Activated CD4-positive, alpha-beta memory T cell treated with anti-CD3 and anti-CD28 coated beads for 36 hours (primary cell): ENCODE data around the gene EDEM2. TPM values are rescaled to one million over a fixed set of nuclear protein-coding genes. Genes with fewer than 3 reads are reported as not detected.
"Not testable (repeated sequence)": the region's sequence is repeated elsewhere in the genome, so short reads cannot be mapped to it uniquely, and the experiment has no call there.

ENCODE experiments used
- CTCF ChIA-PET: fragments of 350-600 bp; sonication (Branson Sonifier 250); formaldehyde crosslinking; loops from one replicate; lab custom pipeline; 2021; ENCODE audit warnings: antibody characterized with exemption, inconsistent platforms; lab: Charles Lee
- POLR2A ChIA-PET: fragments of 350-600 bp; sonication (Branson Sonifier 250); formaldehyde crosslinking; loops from one replicate; lab custom pipeline; 2021; ENCODE audit warnings: antibody characterized with exemption; lab: Charles Lee
- DNase-seq: peaks from one replicate; pipeline ENCODE4 v3.0.0-alpha.2; 2020
- H3K27ac Mint-ChIP-seq: one replicate; pipeline ENCODE4 v1.8.0; 2021; ENCODE audit warnings: mixed read lengths
- H3K27me3 Mint-ChIP-seq: one replicate; pipeline ENCODE4 v1.8.0; 2021; ENCODE audit warnings: mixed read lengths
- H3K36me3 Mint-ChIP-seq: one replicate; pipeline ENCODE4 v1.8.0; 2021; ENCODE audit warnings: mixed read lengths
- H3K4me1 Mint-ChIP-seq: one replicate; pipeline ENCODE4 v1.8.0; 2021; ENCODE audit warnings: low read depth, mixed read lengths
- H3K4me3 Mint-ChIP-seq: one replicate; pipeline ENCODE4 v1.8.0; 2021; ENCODE audit warnings: mild to moderate bottlenecking, mixed read lengths
- H3K9me3 Mint-ChIP-seq: one replicate; pipeline ENCODE4 v1.8.0; 2021; ENCODE audit warnings: mixed read lengths
- intact Hi-C: fragments of 100-400 bp; cut with micrococcal nuclease; formaldehyde crosslinking; loops from one replicate; pipeline ENCODE4 v1.15.1; 2023
- total RNA-seq, 2 experiments: library from RNA; stranded (reverse); gene quantifications; one replicate each; pipeline ENCODE4 v1.2.3, GENCODE V29; 2021

EDEM2 gene
- total RNA-seq, 2 experiments from 2014 or later, result 17.3 to 19.9 TPM

DNA sequence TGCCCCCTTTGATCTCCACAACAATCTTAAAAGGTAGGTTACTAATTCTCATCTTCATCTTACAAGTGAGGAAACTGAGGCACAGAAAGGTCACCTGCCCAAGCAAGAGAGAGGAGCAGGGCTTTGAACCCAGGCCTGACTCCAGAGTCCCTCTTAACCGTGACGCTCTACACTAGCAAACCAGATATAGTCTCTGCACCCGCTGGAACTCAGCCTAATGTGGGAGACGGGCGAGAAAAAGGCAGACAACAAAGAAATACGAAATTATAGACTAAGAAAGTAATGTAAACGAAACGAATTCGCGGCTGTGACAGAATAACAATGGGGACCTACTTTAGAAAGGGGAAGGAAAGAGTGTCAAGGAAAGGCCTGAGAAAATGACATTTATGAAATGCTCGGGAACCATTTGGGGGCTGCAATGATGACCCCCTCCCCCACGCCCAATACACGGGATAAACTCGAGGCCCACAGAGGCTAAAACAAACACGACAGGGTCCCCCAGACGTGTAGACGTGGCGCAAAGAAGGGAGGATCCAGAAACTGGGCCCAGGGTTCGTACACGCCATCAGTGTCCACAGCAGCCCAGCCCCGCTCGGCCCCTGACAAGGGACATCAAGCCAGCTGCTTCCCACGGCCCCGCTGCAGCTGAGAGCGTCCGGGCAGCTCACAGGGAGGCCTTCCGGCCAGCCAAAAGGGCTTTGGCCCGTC is 55.2 kb downstream of the EDEM2 start:
- Mint-ChIP-seq H3K36me3 (peaks cover 6% of the 10 kb centered on the region), H3K27me3 (no peaks in the 10 kb centered on the region), H3K27ac (peak overlapping the region; percentile 96), H3K4me3 (peak overlapping the region; percentile 84), H3K4me1 (peaks cover 57% of the 10 kb centered on the region), H3K9me3 (no peaks in the 10 kb centered on the region)
- POLR2A ChIA-PET, result interaction anchor here (1.1 to 2.6 kb wide), 4 partner anchors 37 to 192 kb away, joined by 3 to 16 read pairs (median 6); partner anchors contain the start of gene EDEM2
- no peak for DNase-seq
- intact Hi-C loops, result loop anchor here (2.0 to 10.0 kb wide), 7 partner anchors 55 to 363 kb away; partner anchors contain the start of genes ACSS2, CEP250, EDEM2 and GSS
- CTCF ChIA-PET, result interaction anchor here (0.6 to 1.6 kb wide), 5 partner anchors 8 to 429 kb away, joined by 3 to 6 read pairs (median 3); partner anchors contain the start of gene GGT7

DNA sequence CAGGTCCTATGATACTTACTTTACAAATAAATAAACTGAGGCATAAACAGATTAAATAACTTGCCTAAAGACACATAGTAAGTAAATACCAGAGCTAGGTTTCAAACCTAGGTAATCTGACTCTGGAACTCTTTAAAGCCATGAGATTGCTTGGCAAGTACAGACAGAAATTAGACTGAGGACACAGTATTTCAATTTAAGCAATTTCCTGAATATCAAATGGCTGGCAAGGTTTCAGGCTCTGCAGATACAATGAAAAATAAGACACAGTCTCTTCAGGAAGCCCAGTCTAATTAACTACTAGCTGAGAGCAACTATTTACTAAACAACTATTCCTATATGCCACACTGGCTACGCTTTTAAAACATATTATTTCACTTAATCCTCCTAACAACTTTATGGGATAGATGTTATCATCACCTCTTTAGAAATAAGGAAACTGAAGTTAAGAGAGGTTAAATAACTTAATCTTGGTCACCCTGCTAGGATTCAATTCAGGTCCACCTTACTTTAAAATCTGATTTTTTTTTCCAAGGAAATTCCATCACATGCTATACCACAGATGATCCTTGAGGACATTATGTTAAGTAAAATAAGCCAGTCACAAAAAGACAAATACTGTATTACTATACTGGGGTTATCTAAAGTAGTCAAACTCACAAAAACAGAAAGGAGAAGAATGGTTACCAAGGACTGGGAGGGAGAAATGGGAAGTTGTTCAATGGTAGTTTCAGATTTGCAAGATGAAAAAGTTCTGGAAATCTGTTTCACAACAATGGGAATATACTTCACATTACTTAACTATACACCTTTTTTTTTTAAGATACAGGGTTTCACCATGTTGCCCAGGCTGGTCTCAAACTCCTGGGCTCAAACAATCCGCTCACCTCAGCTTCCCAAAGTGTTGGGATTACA is 58.6 kb downstream of the EDEM2 start:
- POLR2A ChIA-PET, result no interaction called here
- intact Hi-C loops, result no loop called here
- no peak overlapping the region for H3K4me3 Mint-ChIP-seq
- CTCF ChIA-PET, result no interaction called here
- H3K36me3 Mint-ChIP-seq, result peaks cover 6% of the 10 kb centered on the region
- H3K4me1 Mint-ChIP-seq, result peaks cover 58% of the 10 kb centered on the region
- H3K27me3 Mint-ChIP-seq, result no peaks in the 10 kb centered on the region
- no peaks in the 10 kb centered on the region for H3K9me3 Mint-ChIP-seq
- no peak for DNase-seq
- H3K27ac Mint-ChIP-seq, result peak overlapping the region; percentile 43

DNA sequence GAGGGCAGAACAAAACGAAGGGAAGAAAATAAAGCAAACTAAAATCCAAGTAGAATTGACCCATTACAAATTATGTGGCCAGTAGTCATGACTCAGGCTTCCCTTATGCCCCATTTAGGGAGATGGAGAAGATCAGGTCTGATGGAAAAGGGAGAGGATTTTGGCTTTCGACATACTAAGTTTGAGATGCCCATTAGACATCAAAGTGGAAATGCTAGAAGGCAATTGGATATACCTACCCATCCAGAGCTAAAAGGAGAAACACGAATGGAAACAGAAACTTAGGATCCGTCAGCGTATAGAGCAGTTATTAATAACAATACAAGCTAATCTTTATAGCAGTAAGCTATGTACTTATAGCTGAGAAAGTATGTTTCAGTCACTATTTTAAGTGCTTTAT is 59.3 kb downstream of the EDEM2 start:
- Mint-ChIP-seq H3K36me3 (peaks cover 6% of the 10 kb centered on the region), H3K4me1 (peaks cover 54% of the 10 kb centered on the region), H3K27me3 (no peaks in the 10 kb centered on the region), H3K9me3 (no peaks in the 10 kb centered on the region), H3K4me3 (no peak overlapping the region), H3K27ac (no peak overlapping the region)
- CTCF ChIA-PET, result no interaction called here
- no peak for DNase-seq
- POLR2A ChIA-PET, result no interaction called here
- intact Hi-C loops, result no loop called here

DNA sequence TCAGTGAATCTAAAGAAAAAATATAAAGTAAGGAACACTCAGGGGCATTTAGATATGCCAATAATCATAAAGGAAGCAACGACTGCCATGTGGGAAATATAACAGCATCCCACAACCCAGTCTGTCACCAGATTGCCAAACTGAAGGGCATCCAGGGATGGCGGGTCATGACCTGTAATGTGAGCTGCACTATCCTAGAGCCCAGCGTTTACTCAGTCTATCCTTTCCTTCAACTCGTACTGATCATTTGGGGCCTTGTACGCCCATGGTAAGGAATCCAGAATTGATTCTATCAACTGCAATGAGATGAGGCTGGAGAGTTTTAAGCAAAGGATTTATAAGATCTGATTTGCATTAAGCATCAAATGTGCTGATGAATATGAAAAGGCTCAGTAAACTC is 59.8 kb downstream of the EDEM2 start:
- Mint-ChIP-seq H3K36me3 (peaks cover 6% of the 10 kb centered on the region), H3K4me3 (no peak overlapping the region), H3K27ac (no peak overlapping the region), H3K4me1 (peaks cover 56% of the 10 kb centered on the region), H3K27me3 (no peaks in the 10 kb centered on the region), H3K9me3 (no peaks in the 10 kb centered on the region)
- no peak for DNase-seq
- intact Hi-C loops, result no loop called here
- CTCF ChIA-PET, result no interaction called here
- POLR2A ChIA-PET, result no interaction called here

DNA sequence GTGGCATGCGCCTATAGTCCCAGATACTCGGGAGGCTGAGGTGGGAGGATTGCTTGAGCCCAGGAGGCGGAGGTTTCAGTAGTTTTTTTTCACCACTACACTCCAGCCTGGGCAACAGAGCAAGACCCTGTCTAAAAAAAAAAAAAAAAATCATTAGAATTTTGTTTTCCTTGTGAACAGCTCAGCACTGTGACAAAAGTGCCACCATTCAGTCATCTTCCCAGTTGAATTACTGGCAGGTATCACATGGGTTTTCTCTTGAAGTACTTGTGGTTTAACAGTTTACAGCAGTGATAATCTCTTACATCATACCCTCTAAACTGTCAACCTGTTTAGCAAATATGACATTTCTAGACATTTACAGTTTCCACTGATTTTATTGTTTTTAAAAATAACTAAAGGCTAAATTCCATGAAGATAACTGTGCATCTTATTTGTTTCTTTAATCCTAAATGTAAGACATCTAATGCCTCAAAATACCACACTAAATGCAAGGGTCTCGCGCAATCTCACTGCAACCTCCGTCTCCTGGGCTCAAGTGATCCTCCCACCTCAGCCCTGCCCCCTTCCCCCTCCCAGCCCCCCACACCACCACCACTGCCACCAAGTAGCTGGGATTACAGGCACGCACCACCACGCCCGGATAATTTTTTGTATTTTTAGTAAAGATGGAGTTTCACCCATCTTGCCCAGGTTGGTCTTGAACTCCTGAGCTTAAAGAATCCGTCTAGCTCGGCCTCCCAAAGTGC is 61.5 kb downstream of the EDEM2 start:
- H3K27ac Mint-ChIP-seq, result peak overlapping the region; percentile 71
- ChIA-PET POLR2A (interaction anchor here (0.6 to 0.7 kb wide), 2 partner anchors 59 to 80 kb away, joined by 3 read pairs; no protein-coding TSS in a partner anchor), CTCF (interaction anchor here (0.7 to 2.1 kb wide), 4 partner anchors 9 to 235 kb away, joined by 3 to 13 read pairs (median 6); no protein-coding TSS in a partner anchor)
- peaks cover 53% of the 10 kb centered on the region for H3K4me1 Mint-ChIP-seq
- intact Hi-C loops, result no loop called here
- H3K36me3 Mint-ChIP-seq, result peaks cover 6% of the 10 kb centered on the region
- no peak for DNase-seq
- no peaks in the 10 kb centered on the region for H3K27me3 Mint-ChIP-seq
- no peaks in the 10 kb centered on the region for H3K9me3 Mint-ChIP-seq
- H3K4me3 Mint-ChIP-seq, result no peak overlapping the region

DNA sequence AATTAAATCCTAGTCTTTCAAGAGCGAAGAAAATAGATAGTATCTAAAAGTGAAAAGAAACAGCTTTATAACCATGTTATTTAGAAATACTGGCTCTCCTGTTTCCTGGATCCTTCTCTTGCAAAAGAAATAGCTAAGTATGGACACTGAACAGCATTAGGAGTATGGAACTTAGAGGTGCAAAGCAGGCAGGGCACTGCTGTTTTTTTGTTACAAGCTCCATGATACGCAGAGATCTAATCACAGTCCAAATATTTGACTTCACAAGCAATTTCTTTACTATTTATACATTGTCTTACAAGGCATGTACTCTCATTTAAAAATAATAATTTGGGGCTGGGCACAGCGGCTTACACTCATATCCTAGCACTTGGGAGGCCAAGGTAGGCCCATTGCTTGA is 62.1 kb downstream of the EDEM2 start:
- ChIA-PET CTCF (interaction anchor here (0.8 to 2.1 kb wide), 3 partner anchors 9 to 124 kb away, joined by 3 to 13 read pairs (median 10); no protein-coding TSS in a partner anchor), POLR2A (no interaction called here)
- Mint-ChIP-seq H3K36me3 (peaks cover 6% of the 10 kb centered on the region), H3K27me3 (no peaks in the 10 kb centered on the region), H3K27ac (peak overlapping the region; percentile 71), H3K4me3 (no peak overlapping the region), H3K9me3 (no peaks in the 10 kb centered on the region), H3K4me1 (peaks cover 54% of the 10 kb centered on the region)
- intact Hi-C loops, result no loop called here
- DNase-seq, result no peak

DNA sequence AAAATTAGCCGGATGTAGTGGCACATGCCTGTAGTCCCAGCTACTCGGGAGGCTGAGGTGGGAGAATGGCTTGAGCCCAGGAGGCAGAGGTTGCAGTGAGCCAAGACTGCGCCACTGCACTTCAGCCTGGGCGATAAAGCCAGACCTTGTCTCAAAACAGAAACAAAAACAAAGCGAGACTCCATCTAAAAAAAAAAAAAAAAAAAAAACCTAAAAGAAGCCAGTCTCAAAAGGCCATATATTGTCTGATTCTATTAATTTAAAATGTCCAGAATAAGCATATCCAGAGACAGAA is 66.8 kb downstream of the EDEM2 start:
- H3K4me1 Mint-ChIP-seq, result peaks cover 38% of the 10 kb centered on the region
- H3K27me3 Mint-ChIP-seq, DNase-seq, H3K9me3 Mint-ChIP-seq, H3K4me3 Mint-ChIP-seq, CTCF ChIA-PET, POLR2A ChIA-PET, intact Hi-C loops, H3K27ac Mint-ChIP-seq: not testable (repeated sequence)
- H3K36me3 Mint-ChIP-seq, result peaks cover 15% of the 10 kb centered on the region

DNA sequence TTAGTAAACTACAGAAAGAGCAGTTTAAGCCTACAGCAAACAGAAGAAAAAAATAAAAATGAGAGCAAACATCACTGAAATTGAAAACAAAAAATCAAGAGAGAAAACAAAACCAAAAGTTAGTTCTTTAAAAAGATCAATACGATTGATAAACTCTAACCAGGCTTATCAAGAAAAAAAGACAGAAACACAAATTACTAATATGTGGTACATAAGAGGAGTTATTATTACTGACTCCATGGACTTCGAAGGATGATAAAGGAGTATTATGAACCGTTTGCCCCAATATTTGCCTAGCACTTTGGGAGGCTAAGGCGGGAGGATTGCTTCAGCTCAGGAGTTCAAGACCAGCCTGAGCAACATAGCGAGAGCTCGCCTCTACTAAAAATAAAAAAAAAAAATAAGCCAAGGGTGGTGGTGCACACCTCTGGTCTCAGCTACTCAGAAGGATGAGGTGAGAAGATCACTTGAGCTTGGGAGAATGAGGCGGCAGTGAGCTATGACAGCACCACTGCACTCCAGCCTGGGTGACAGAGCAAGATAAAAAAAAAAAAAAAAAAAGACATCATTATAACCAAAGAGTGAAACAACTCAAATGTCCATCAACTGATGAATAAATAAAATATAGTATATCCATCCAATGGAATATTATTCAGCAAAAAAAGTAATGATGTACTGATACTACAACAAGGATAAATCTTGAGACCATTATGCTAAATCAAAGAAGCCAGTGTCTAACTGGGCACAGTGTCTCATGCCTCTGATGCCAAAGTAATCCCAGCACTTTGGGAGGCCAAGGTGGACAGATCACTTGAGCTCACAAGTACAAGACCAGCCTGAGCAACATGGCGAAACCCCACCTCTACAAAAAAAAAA is 67.4 kb downstream of the EDEM2 start:
- POLR2A ChIA-PET, result no interaction called here
- intact Hi-C loops, result no loop called here
- CTCF ChIA-PET, result no interaction called here
- Mint-ChIP-seq H3K4me3 (no peak overlapping the region), H3K27me3 (no peaks in the 10 kb centered on the region), H3K27ac (no peak overlapping the region), H3K9me3 (no peaks in the 10 kb centered on the region), H3K4me1 (peaks cover 33% of the 10 kb centered on the region), H3K36me3 (peaks cover 21% of the 10 kb centered on the region)
- DNase-seq, result no peak

DNA sequence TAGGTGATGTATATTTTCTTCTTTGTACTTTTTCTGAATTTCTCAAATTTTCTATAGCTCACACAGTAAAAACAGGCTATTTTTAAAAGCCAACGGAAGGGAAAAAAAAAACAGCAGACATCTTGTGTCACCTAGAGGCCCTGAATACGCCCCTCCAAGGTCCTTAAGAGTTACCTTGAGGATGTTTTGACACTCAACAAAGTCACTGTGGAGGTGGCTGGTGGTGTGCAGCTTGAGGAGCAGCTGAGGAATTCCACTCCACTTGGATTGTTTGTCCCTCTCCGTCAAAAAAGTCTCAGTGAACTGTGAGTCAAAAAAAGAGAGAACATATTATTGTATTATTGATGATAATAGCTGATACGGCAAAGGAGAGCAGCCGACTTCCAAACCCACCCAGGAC is 69.3 kb downstream of the EDEM2 start:
- no peak overlapping the region for H3K27ac Mint-ChIP-seq
- CTCF ChIA-PET, result interaction anchor here (0.7 kb wide), 1 partner anchor 368 kb away, joined by 3 read pairs; no protein-coding TSS in a partner anchor
- intact Hi-C loops, result no loop called here
- no peak overlapping the region for H3K4me3 Mint-ChIP-seq
- no peaks in the 10 kb centered on the region for H3K27me3 Mint-ChIP-seq
- no peak for DNase-seq
- peaks cover 29% of the 10 kb centered on the region for H3K4me1 Mint-ChIP-seq
- H3K36me3 Mint-ChIP-seq, result peaks cover 32% of the 10 kb centered on the region
- peaks cover 6% of the 10 kb centered on the region for H3K9me3 Mint-ChIP-seq
- POLR2A ChIA-PET, result no interaction called here

DNA sequence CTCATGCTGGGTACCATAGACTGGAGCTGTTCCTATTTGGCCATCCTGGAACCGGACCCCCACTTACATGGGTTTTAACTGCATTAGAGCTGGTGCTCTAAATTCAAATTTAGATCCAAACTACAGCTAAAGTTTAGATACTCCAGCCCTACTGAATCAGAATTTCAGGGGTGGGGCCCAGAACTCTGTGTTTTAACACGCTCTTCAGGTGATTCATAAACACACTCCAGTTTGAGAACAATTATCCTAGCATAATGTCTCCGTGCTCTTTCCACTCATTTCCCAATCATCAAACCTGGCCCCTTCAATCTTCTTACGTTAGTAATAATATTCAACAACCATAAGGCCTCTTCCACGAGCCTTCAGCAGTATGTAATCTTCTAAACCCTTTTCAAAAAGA is 69.8 kb downstream of the EDEM2 start:
- no peak for DNase-seq
- Mint-ChIP-seq H3K36me3 (peaks cover 37% of the 10 kb centered on the region), H3K27me3 (no peaks in the 10 kb centered on the region), H3K4me1 (peaks cover 25% of the 10 kb centered on the region), H3K4me3 (no peak overlapping the region), H3K27ac (no peak overlapping the region), H3K9me3 (peaks cover 11% of the 10 kb centered on the region)
- intact Hi-C loops, result no loop called here
- ChIA-PET CTCF (interaction anchor here (0.7 kb wide), 1 partner anchor 369 kb away, joined by 3 read pairs; no protein-coding TSS in a partner anchor), POLR2A (no interaction called here)
